HG02973 (cell line): ENCODE data around the gene PARVA.

Experiments used
- ATAC-seq: cut with Tn5 transposase; IDR thresholded peaks from one replicate; pipeline ENCODE4 v1.9.1; 2021; ENCODE audit warnings: moderate library complexity; ENCODE audit not compliant: unreplicated experiment

PARVA gene

DNA sequence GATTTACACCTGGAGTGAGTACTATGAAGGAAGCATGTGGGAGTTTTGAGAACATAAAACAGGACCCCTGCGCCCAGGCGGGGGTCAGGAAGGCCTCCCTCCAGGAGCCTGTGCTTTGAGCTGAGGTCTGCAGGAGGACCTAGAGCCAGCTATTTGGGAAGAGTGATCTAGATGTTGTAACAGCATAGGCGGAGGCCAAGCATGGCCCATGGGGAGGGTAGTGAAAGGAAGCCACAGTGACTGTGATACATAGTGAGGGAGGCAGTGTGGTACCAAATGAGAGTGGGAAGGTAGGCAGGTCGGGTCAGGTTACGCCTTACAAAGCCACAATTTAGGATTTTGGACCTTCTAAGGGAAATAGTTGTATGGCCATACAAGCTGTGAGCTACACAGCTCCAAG is 147.5 kb downstream of the PARVA start:
- ATAC-seq = no peak

DNA sequence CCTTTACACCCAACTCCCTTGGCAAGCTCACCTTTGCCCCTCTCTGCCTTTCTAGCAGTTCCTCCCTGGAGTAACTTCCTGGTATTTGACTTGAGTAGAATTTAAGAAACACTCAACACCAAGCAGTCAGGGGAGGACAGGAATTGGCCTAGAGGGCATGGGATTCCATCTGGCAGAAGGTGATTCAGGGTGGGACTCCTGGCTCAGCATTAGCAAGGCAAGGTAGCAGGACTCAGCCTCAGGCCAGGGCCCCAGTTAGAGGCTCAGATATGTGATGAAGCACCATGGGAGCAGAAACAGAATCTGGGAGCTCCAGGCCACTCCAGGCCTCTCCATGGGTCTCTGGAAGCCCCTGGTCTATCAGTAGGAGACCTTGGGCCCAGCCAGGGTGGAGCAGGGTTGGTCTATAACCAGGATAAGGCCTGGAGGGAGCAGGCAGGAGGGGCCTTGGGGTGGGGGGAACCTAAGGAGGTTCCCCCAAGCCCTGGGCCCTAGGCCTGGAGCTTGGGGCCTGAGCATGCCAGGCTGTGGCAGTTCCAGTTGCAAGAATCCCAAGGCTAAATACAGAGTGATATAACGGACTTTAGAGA is 148.2 kb downstream of the PARVA start:
- ATAC-seq = no peak

GRCh38 chr11:12526789-12527188 is 149.4 kb downstream of the PARVA start:
- no peak for ATAC-seq

GRCh38 chr11:12528487-12528886 is 151.1 kb downstream of the PARVA start:
- no peak for ATAC-seq

GRCh38 chr11:12529041-12529440 is 151.7 kb downstream of the PARVA start:
- no peak for ATAC-seq

- no peak for ATAC-seq
Observed at GRCh38 chr11:12529793-12530192, 152.4 kb downstream of the PARVA start.

DNA sequence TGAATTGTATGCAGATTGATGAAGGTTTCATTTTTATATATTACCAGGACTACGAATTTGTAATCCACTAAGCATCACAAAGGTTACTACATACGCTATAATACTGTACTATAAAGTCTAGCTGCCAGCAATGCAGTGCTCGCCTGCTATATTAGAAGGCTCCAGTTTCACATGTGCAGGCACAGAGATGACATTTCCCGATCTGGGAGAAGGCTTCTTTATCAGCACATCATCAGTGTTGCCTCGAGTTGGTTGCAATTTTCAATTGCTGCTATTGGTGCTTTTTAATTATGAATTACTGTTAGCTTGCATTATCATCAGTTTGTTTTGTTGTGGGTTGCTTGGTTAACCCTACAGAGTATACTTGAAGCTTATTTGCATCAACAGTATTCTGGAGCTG is 153.6 kb downstream of the PARVA start:
- no peak for ATAC-seq

DNA sequence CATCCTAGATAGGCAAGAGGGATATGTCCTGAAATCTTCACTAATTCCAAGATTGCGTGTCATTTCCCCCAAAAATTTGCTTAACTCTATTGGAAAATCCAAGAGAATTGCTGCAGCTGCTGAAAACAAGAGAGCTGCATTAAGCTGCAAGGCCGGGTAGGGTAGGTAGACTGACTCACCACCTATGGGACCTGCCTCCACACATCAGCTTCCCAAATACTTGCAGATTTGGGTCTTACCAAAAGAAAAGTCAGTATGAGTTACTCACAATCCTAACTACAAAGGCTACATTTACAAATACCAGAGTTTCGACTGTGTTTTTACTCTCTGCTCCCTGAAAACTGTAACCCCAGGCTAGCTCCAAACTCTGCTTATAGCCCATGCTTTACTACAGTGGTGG is 154.3 kb downstream of the PARVA start:
- no peak for ATAC-seq

GRCh38 chr11:12532580-12532979 is 155.2 kb downstream of the PARVA start:
- no peak for ATAC-seq

GRCh38 chr11:12534549-12534948 is 157.2 kb downstream of the PARVA start:
- ATAC-seq = no peak

DNA sequence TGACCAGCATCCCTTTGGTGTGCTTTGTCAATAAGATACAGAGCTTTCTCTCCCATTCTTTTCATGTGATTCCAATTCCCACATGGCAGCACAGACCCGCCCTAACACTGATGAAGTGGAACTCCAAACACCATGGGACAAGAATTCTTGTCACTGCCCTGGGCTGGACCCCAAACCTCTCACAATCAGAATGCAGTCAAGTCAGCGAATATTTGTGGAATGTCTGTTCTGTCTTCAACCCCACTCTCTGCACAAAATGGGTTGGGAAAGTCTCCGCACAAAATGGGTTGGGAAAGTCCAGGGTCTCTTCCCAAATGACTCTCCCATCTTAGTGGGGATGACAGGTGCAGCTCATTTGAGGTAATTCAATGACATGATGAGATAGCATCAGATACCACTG is 157.9 kb downstream of the PARVA start:
- ATAC-seq = no peak

- no peak for ATAC-seq
Observed at GRCh38 chr11:12536566-12536965, 159.2 kb downstream of the PARVA start.

GRCh38 chr11:12537778-12538401 is 160.5 kb downstream of the PARVA start:
- no peak for ATAC-seq

DNA sequence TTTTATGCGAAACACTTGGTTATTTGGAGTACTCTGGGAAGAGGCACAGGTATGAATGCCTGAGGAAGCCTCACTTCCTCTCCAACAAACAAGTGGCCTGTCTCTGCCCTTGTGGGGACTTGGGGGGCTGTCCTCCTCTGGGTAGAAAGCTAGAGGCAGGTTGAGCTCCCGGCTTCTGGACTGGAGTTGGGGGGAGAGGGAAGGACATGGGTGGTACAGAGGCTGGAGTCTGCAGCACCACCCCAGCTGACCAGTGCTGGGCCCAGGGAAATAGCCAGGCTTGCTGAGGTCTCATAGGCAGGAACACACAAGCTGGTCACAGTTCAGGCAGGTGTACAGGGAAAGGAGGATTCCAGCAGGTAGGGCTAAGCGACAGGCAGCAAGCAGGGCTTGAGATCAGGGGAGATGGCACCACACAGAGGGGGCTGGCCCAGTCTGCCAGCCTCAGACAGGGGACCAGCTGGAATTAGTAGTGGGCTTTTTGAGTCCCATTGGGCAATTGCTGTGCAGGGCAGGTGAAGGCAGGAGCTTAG is 161.6 kb downstream of the PARVA start:
- ATAC-seq = no peak

- no peak for ATAC-seq
Observed at GRCh38 chr11:12539572-12539971, 162.2 kb downstream of the PARVA start.

DNA sequence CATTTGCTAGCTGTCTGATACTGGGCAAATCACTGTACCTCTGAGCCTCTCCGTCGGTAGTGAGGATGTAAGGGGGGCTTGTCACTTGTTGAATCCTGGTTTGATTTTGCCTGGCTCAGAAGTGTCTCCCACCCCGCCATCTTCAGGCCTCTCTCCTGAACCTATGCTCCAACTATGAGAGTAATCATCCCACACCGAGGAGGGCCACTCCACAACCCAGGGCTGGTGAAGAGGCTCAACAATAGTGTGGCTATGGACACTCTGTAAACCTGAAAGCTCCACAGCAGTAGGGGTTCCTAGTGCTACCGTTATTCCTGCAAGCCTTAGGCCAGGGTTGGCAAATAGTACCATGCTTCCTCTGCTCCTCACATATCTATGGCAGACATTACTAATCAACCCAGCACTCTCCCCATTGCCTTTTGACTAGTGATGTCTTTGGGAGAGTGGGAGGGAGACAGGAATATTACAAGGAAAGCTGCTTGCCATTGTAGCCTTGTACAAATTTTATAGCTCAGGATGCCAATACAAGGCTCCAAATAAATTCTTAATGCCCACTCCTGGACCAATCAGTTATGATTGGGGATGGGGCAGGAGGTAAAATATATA is 162.8 kb downstream of the PARVA start:
- no peak for ATAC-seq

DNA sequence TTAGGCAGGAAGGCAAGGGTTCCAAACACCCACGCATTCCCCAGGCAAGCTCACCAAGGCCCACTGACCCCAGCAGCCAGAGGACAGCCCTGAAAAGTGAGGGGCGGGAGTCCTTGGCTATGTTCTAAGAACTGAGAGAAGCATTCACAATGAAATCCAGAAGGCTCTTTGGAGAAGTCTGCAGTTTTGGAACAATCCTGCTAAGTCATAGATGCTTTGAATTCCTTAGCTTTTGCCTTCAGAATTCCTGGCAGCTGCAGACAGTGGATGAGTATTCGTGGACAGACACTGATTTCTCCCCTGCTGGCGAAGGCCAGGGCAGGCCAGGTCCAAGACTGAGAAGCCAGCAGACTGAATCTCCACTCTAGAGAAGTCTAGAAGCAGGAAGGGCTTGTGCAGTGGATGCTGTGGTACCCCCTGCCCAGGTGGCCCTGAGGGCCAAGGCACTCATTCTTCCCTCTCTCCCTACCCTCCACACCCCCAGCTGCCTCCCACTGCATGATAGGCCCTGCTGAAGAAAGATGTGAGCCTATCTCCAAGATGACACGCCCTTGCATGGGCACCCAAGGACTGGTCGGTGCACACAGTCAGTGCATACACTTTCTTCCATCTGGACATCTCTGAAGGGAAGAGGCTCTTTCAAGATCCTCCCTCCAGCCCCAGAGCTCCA is 163.7 kb downstream of the PARVA start:
- ATAC-seq = no peak

DNA sequence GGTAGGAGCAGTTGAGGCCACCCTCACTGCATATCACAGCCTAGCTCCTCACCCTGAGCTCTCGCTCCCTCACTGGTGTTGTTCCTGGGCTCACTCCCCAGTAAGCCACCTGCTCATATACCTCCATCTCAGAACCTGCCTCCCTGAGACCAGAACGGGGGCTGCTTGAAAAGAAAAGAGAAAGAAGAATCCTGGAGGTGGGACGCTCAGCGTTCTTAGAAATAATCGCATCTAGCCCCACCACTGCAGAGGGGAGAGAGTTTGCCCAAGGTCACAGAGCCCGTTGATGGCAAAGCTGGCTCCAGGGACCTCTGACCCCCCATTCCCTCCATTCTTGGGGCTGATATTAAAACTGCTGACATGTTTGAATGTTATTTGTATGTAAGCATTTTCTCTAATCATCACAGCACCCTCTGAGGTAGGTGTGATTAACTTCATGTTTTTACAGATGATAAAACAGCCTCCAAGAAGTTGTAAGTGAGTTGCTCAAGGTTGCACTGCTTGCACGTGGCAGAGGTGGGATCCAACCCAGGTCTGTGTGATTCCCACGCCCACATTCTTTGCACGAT is 164.3 kb downstream of the PARVA start:
- no peak for ATAC-seq

DNA sequence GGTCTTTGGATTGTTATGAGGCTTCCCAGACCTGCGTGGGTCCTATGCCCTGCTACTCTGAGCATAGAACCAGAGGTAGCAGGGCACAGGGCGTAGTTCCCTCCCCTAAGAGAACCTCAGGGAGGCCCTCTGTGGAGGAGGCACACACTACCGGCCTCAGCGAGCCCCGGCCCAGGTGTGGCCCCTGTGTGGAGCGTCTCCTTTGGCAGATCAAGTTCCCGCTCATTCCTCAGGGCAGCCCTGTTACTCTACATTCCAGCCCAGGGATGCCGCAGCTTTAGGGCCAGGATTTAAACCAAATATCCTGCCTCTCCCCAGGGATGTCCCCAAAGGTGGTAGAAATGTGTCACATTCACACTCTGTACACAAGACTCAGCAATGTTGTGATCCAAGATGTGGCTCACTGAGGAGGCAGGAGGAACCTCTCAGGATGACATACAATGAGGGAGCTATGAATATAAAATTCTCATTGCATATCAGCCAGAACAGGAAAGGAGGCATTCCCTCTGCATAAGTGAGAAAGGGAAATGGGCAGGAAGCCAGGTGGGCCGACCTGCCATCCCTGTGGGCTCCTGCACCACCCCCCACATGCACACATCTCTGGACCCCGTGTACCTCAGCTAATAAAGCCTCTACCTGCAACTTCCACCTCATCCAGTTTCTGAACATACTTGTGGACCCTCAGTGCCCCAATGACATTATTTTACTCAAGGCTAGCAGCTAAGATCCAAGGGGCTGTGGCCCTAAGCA is 165.0 kb downstream of the PARVA start:
- ATAC-seq = no peak

GRCh38 chr11:12543596-12544415 is 166.4 kb downstream of the PARVA start:
- no peak for ATAC-seq
